Stimulated activated CD8-positive, alpha-beta memory T cell treated with anti-CD3 and anti-CD28 coated beads, Interleukin-7, amount 100 ng/mL, for 1 hour (primary cell): ENCODE data around the gene NID2.

Experiments
- DNase-seq, 2 donors: peaks; one replicate each; pipeline ENCODE4 v3.0.0-alpha.2; 2020; ENCODE audit warnings: low read depth in 2 of 2

The NID2 gene

GRCh38 chr14:51959928-51960327 is 108.9 kb downstream of the NID2 start:
- no peak for DNase-seq

GRCh38 chr14:51957950-51958349 is 110.9 kb downstream of the NID2 start:
- DNase-seq: no peak
